ENCODE results near the gene HTT-AS.
"Not testable (repeated sequence)": the region's sequence is repeated elsewhere in the genome, so short reads cannot be mapped to it uniquely, and the experiment has no call there.

Gene HTT-AS

DNA sequence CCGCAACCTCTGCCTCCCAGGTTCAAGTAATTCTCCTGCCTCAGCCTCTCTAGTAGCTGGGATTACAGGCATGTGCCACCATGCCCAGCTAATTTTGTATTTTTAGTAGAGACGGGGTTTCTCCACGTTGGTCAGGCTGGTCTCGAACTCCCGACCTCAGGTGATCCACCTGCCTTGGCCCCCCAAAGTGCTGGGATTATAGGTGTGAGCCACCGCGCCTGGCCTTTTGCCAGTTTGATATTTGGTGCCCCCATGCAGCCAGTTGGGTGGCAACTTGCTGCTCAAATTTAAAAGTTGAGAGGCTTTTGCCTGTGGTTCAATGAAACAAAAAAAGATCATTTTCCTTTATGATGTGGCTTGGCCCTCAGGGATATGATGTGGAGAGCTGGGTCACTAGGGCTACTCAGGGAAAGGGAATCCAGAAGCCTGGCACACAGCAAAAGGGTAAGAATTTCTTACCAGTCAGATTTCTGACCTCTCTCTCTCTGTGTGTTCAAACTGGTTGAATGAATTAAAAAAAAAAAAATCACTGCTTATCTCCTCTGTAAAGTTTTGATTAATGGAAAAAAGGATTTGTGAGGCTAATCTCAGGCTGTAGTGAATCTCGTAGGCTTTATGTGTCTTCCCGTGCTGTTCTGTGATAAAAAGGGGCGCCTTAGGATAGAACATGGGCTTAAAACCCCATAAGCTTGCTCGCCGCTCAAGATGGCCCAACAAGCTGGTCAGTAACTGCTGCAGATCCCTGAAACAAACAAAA is 23.0 kb downstream of the HTT-AS start:
- DNase-seq (ENCODE audit: low spot score): not testable (repeated sequence)

GRCh38 chr4:3047464-3048286 is 26.7 kb downstream of the HTT-AS start:
- no peak for DNase-seq (ENCODE audit: low spot score)

- DNase-seq (ENCODE audit: low spot score): no peak
Measured at GRCh38 chr4:3046623-3047022, 27.7 kb downstream of the HTT-AS start.

- DNase-seq (ENCODE audit: low spot score): no peak
Measured at GRCh38 chr4:3046162-3046561, 28.2 kb downstream of the HTT-AS start.

GRCh38 chr4:3044870-3045819 is 29.2 kb downstream of the HTT-AS start:
- DNase-seq (ENCODE audit: low spot score): no peak

DNA sequence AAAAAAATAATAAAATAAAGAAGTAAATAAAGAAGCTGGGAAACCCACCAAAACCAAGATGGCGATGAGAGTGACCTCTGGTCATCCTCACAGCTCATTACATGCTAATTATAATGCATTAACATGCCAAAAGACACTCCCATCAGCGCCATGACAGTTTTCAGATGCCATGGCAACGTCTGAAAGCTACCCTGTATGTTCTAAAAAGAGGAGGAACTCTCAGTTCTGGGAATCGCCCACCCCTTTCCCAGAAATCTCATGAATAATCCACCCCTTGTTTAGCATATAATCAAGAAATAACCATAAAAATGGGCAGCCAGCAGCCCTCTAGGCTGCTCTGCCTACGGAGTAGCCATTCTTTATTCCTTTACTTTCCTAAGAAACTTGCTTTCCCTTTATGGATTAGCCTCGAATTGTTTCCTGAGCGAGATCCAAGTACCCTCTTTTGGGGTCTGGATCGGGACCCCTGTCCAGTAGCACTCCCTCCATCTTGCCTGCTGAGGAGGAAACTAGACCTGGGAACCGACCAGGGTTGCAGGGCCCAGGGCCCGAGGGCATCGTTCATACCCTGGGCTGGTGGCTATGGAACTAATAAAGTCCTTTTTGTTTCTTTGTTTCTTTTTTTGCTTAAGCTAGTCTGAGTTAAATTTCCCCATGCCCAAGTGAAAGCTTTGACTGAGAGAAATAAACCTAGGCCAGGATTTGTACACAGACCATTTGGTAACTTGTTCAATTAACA is 30.9 kb downstream of the HTT-AS start:
- DNase-seq (ENCODE audit: low spot score): no peak

- DNase-seq (ENCODE audit: low spot score): no peak
Measured at GRCh38 chr4:3042226-3042625, 32.1 kb downstream of the HTT-AS start.

GRCh38 chr4:3041192-3042142 is 32.9 kb downstream of the HTT-AS start:
- DNase-seq (ENCODE audit: low spot score): no peak

- DNase-seq (ENCODE audit: low spot score): no peak
Measured at GRCh38 chr4:3040452-3041191, 33.7 kb downstream of the HTT-AS start.

- DNase-seq (ENCODE audit: low spot score): no peak
Measured at GRCh38 chr4:3039706-3040366, 34.5 kb downstream of the HTT-AS start.

- DNase-seq (ENCODE audit: low spot score): no peak
Measured at GRCh38 chr4:3037957-3038461, 36.3 kb downstream of the HTT-AS start.

GRCh38 chr4:3036131-3036952 is 38.0 kb downstream of the HTT-AS start:
- DNase-seq (ENCODE audit: low spot score): no peak

GRCh38 chr4:3035674-3036073 is 38.7 kb downstream of the HTT-AS start:
- no peak for DNase-seq (ENCODE audit: low spot score)

DNA sequence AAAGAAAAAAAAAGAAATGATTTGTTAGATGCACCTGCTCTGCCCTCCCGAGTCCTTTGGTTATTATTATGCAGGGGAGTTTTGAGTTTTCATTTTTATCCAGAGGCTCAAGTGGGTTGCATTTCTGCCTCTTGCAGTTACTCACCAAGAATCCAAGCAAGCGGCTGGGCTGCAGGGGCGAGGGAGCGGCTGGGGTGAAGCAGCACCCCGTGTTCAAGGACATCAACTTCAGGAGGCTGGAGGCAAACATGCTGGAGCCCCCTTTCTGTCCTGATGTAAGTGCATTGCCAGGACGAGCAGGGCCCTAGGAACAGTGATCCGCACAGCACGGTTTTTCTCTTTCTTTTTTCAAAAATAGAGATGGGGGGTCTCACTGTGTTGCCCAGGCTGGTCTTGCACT is 39.1 kb downstream of the HTT-AS start:
- DNase-seq (ENCODE audit: low spot score): no peak

- no peak for DNase-seq (ENCODE audit: low spot score)
Measured at GRCh38 chr4:3034231-3034630, 40.1 kb downstream of the HTT-AS start.

DNA sequence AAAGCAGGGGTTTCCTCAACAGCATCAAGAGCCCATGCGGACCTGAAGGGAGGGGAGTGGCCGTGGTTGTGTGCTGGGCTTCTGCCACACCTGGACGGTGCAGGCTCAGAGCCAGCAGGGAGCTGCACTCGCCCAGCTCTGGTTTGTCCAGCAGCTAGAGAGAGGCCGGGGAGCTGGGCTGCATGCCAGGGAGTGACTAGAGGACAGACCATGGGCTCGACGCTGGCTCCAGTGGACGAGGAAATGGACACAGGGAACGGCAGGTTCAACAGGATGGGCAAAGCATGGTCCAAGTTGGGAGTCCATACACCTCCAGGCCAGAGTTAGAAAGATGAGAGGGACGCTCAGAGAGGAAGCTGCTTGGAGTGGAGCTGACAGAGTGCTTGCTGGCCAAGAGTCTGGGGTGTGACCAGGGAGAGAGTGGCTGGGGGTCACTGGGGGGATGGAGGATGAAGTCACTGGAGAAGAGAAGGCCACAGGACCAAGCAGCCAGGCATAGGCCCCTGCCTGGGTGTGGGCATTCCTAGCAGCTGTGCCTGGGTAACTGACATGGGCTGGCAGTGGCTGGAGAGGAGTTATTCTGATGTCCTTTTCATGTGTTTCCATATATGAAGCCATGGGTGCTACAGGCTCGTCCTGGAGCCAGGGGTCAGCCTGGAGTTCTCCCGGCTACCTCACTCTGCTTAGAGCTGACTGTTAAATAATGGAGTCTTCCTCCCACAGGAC is 42.8 kb downstream of the HTT-AS start:
- DNase-seq (ENCODE audit: low spot score): no peak
